OCI-LY7 (cell line): ENCODE measurements around the gene SPINK8. TPM values are rescaled to one million over a fixed set of nuclear protein-coding genes. Genes with fewer than 3 reads are reported as not detected.
"Not testable (repeated sequence)": the region's sequence is repeated elsewhere in the genome, so short reads cannot be mapped to it uniquely, and the experiment has no call there.

Experiments used
- Bru-seq: library from RNA; stranded (reverse); fragments of 400-500 nt; gene quantifications from one replicate; lab custom pipeline; 2021; lab: Mats Ljungman, UMichigan
- BruChase-seq, 2 experiments: library from RNA; stranded (reverse); fragments of 400-500 nt; gene quantifications; one replicate each; lab custom pipeline; 2021; lab: Mats Ljungman, UMichigan
- BruUV-seq: library from RNA; stranded (reverse); fragments of 400-500 nt; replicated peaks from 2 replicates; lab custom pipeline; 2021; lab: Mats Ljungman, UMichigan
- CTCF ChIA-PET: fragments of 300-600 bp; sonication (Branson Sonifier 250); formaldehyde crosslinking; loops from one replicate; lab custom pipeline; 2022; ENCODE audit warnings: antibody characterized with exemption; ENCODE audit not compliant: unreplicated experiment; lab: Charles Lee
- POLR2A ChIA-PET: fragments of 300-600 bp; sonication (Branson Sonifier 250); formaldehyde crosslinking; loops from one replicate; lab custom pipeline; 2022; ENCODE audit warnings: antibody characterized with exemption; lab: Charles Lee
- DNase-seq: peaks from one replicate; pipeline ENCODE4 v3.0.0-alpha.2; 2015; ENCODE audit warnings: low spot score
- H2AFZ ChIP-seq: fragments of 200-600 bp; sonication (generic), shearing (Covaris generic); 2 replicates; pipeline ENCODE4 v1.6.1; 2014; ENCODE audit warnings: mild to moderate bottlenecking, antibody characterized with exemption, low read length, moderate library complexity
- H3K27ac ChIP-seq: fragments of 200-600 bp; sonication (generic); 2 replicates; pipeline ENCODE4 v1.5.1; 2014; ENCODE audit warnings: mixed run types, low read depth, mild to moderate bottlenecking, moderate library complexity, low read length, inconsistent platforms; ENCODE audit not compliant: poor library complexity, severe bottlenecking
- H3K36me3 ChIP-seq: fragments of 200-600 bp; sonication (generic); 2 replicates; pipeline ENCODE4 v1.6.1; 2014; ENCODE audit warnings: mild to moderate bottlenecking, antibody characterized with exemption, low read length, moderate library complexity, mixed read lengths; ENCODE audit not compliant: insufficient read depth
- H3K4me1 ChIP-seq: fragments of 200-600 bp; sonication (generic); 2 replicates; pipeline ENCODE4 v1.5.1; 2014; ENCODE audit warnings: mild to moderate bottlenecking, low read length; ENCODE audit not compliant: insufficient read depth, poor library complexity, severe bottlenecking
- H3K4me2 ChIP-seq: fragments of 200-600 bp; sonication (generic); 2 replicates; pipeline ENCODE4 v1.6.1; 2014; ENCODE audit warnings: mild to moderate bottlenecking, low read length
- H3K4me3 ChIP-seq: fragments of 200-600 bp; sonication (generic); 2 replicates; pipeline ENCODE4 v1.5.1; 2014; ENCODE audit warnings: mild to moderate bottlenecking, low read depth, low read length; ENCODE audit not compliant: poor library complexity, severe bottlenecking
- H3K79me2 ChIP-seq: fragments of 200-600 bp; sonication (generic); 2 replicates; pipeline ENCODE4 v1.6.1; 2016; ENCODE audit warnings: low read depth, mild to moderate bottlenecking, low read length, moderate library complexity, mixed read lengths; ENCODE audit not compliant: insufficient read depth
- H3K9me2 ChIP-seq: fragments of 200-600 bp; sonication (generic); 2 replicates; pipeline ENCODE4 v1.6.1; 2016; ENCODE audit warnings: mild to moderate bottlenecking, low read length, mixed read lengths; ENCODE audit not compliant: insufficient read depth
- H3K9me3 ChIP-seq: fragments of 200-600 bp; sonication (generic); 2 replicates; pipeline ENCODE4 v1.6.1; 2014; ENCODE audit warnings: mild to moderate bottlenecking, mixed run types, low read length, mixed read lengths
- H4K20me1 ChIP-seq: fragments of 200-600 bp; sonication (generic); 2 replicates; pipeline ENCODE4 v1.6.1; 2014; ENCODE audit warnings: mild to moderate bottlenecking, antibody characterized with exemption, low read length, moderate library complexity, mixed read lengths; ENCODE audit not compliant: insufficient read depth
- CTCF ChIP-seq: fragments of 200-600 bp; sonication (generic); conservative IDR thresholded peaks from 2 replicates; pipeline ENCODE4 v1.5.1; 2014; ENCODE audit warnings: mild to moderate bottlenecking, antibody characterized with exemption, low read length, moderate library complexity, mixed read lengths
- EZH2phosphoT487 ChIP-seq: fragments of 200-600 bp; sonication (generic); IDR thresholded peaks from 2 replicates; pipeline ENCODE4 v1.6.1; 2018; ENCODE audit warnings: low read depth, borderline replicate concordance, mild to moderate bottlenecking, mixed run types, antibody characterized with exemption, low read length, moderate library complexity, mixed read lengths
- intact Hi-C: fragments of 100-400 bp; cut with micrococcal nuclease; formaldehyde crosslinking; loops from one replicate; pipeline ENCODE4 v1.10.0; 2022; ENCODE audit not compliant: unreplicated experiment
- long read RNA-seq: library from polyadenylated mRNA; stranded (forward); transcript quantifications from one replicate; pipeline ENCODE4 v2.0.0, GENCODE V29; 2022
- total RNA-seq, 2 experiments: library from RNA; depleted of rRNA in 1 of 2; stranded (reverse); fragments of >200 nt in 1 of 2; shearing (Covaris generic) in 1 of 2; gene quantifications; 2 replicates each; pipeline ENCODE4 v1.2.3, GENCODE V29; 2014 to 2022

Gene SPINK8
- not detected in 2 replicates for total RNA-seq (2014; rRNA removed; shearing (Covaris generic))
- not detected in 2 replicates for total RNA-seq (2022)
- not detected for Bru-seq, nascent RNA
- BruChase-seq, experiment 1, labeled RNA remaining after a 6-hour chase, result not detected
- BruChase-seq, experiment 2, labeled RNA remaining after a 2-hour chase, result not detected
- long read RNA-seq, result 0 reads

- ChIA-PET CTCF (interaction anchor here (0.5 kb wide), 1 partner anchor 343 kb away, joined by 3 read pairs; no protein-coding TSS in a partner anchor), POLR2A (interaction anchor here (0.6 kb wide), 2 partner anchors 33 to 197 kb away, joined by 3 to 4 read pairs; no protein-coding TSS in a partner anchor)
- H2AFZ ChIP-seq, H3K4me3 ChIP-seq, H3K9me2 ChIP-seq, DNase-seq, H3K4me1 ChIP-seq, intact Hi-C loops, H3K27ac ChIP-seq, BruUV-seq, H4K20me1 ChIP-seq, H3K36me3 ChIP-seq, H3K9me3 ChIP-seq, H3K4me2 ChIP-seq, H3K79me2 ChIP-seq: not testable (repeated sequence)
Measured at GRCh38 chr3:48333346-48334245, at the start of gene SPINK8. Gene SPINK8 (minus strand): TSS chr3:48333661. CDS start chr3:48328341, 5,320 bp downstream.

DNA sequence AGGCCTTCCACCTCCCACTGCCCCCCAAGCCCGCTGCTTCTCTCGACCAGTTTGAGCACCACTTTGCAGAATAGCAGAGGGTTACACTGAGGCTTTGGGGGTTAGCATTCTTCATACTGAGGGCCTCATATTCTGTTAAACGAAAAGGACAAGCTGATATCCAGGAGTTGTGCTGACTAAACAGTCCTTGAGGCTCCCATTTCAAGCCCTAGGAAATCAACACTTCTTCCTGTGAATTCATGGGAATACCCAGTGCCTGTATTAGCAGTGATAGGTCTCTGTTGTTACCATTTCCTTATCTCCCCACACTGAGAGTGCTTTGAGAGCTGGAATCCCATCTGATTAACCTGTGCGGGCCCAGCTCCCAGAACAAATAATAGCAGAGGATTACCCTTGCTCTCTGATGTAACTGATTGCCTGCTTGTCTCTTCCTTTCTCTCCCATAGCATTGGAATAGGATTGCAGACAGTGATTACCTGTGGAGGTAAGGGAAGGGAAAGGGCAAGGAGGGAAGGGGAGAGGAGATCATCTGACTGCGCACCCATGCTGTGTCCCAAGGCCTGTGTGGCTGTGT, 39.5 kb upstream of the SPINK8 start:
- CTCF ChIA-PET, result no interaction called here
- no peaks in the 10 kb centered on the region for H3K36me3 ChIP-seq
- TF ChIP-seq CTCF, result no peak
- TF ChIP-seq EZH2phosphoT487, result no peak

GRCh38 chr3:48372377-48372770, 38.9 kb upstream of the SPINK8 start:
- Histone ChIP-seq H4K20me1 (no peaks in the 10 kb centered on the region), H2AFZ (no peak overlapping the region; the same call in 1 of the 2 replicates), H3K36me3 (no peaks in the 10 kb centered on the region), H3K79me2 (no peaks in the 10 kb centered on the region), H3K4me3 (no peak overlapping the region), H3K9me2 (no peaks in the 10 kb centered on the region), H3K4me2 (peak overlapping the region; percentile 37), H3K9me3 (no peaks in the 10 kb centered on the region), H3K27ac (no peak overlapping the region), H3K4me1 (peaks cover 31% of the 10 kb centered on the region)
- BruUV-seq, result no TSS peak
- ChIA-PET CTCF (interaction anchor here (0.6 kb wide), 1 partner anchor 135 kb away, joined by 3 read pairs; no protein-coding TSS in a partner anchor), POLR2A (no interaction called here)
- DNase-seq, result peak; percentile 79
- intact Hi-C loops, result no loop called here
- TF ChIP-seq CTCF, result no peak
- no peak for TF ChIP-seq EZH2phosphoT487

More for the DNA sequence above, 39.5 kb upstream of the SPINK8 start:
- Histone ChIP-seq H3K27ac (no peak overlapping the region), H3K4me1 (peaks cover 31% of the 10 kb centered on the region), H3K4me3 (no peak overlapping the region), H3K9me3 (no peaks in the 10 kb centered on the region), H4K20me1 (no peaks in the 10 kb centered on the region), H2AFZ (no peak overlapping the region; the same call in 1 of the 2 replicates), H3K79me2 (no peaks in the 10 kb centered on the region), H3K4me2 (peak overlapping the region; percentile 37), H3K9me2 (no peaks in the 10 kb centered on the region)
- BruUV-seq, result no TSS peak
- POLR2A ChIA-PET, result no interaction called here
- intact Hi-C loops, result no loop called here
- no peak for DNase-seq
